ENCODE measurements around the gene XYLT1.

DNA sequence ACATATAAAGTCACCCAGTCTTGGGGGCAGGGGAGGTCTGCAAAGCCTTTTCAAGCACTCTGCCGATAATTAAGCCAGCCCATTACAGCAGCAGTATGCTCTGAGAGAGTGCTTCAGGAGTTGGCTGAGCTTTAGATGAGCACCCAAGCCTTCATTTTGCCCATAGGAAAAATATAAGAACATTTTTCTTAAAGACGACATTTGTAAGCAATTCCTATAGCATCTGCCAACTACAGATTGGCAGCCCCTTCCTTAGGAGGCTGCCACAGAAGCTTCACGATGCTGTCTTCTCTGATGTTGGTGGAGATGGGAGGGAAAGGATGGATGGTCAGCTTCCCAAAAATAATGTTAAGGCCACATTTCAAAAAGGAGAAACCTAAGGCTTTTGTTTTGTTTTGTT lies 367.5 kb downstream of the XYLT1 start:
- TF ChIP-seq EZH2 (IDR thresholded peaks at IDR 0.05; ENCODE audit: insufficient read depth, poor library complexity, severe bottlenecking) (no peak), EZH2phosphoT487 (IDR thresholded peaks at IDR 0.05; ENCODE audit: insufficient read depth, low read depth) (no peak)
